A549 (cell line): ENCODE measurements around the gene LDLRAD4. TPM values are rescaled to one million over a fixed set of nuclear protein-coding genes. Genes with fewer than 3 reads are reported as not detected.

Experiments
- ATAC-seq, 2 experiments: fragments of 200-7000 bp in 1 of 2; fragments of >200 bp in 1 of 2; cut with Nextera tagmentation in 1 of 2; cut with Tn5 transposase in 1 of 2; 3 replicates each; pipeline versions ENCODE4 v1.8.0 to v1.9.1; 2018 to 2020; ENCODE audit warnings: mild to moderate bottlenecking in 1 of 2, moderate library complexity in 1 of 2
- CTCF ChIA-PET: fragments of 300-600 bp; sonication (Branson Sonifier 250); formaldehyde crosslinking; extraction: SDS; loops from one replicate; lab custom pipeline; 2021; ENCODE audit warnings: antibody characterized with exemption, inconsistent platforms; lab: Yijun Ruan, JAX
- POLR2A ChIA-PET: fragments of 350-600 bp; formaldehyde crosslinking; extraction: SDS; loops from one replicate; lab custom pipeline; 2021; ENCODE audit warnings: antibody characterized with exemption, inconsistent platforms; lab: Yijun Ruan, JAX
- DNase-seq, 2 experiments: peaks; one replicate each; pipeline versions ENCODE4 v3.0.0 to v3.0.0-alpha.2; 2011 to 2016; ENCODE audit warnings: low read depth in 1 of 2, low spot score in 1 of 2
- FAIRE-seq: peaks from 2 replicates; lab custom pipeline; 2011; peaks lifted over from hg19 to GRCh38; lab: Jason Lieb, UNC
- H3K27ac ChIP-seq, 2 experiments: fragments of >200 bp; sonication (Bioruptor Twin); formaldehyde crosslinking; 3 replicates each; pipeline ENCODE4 v1.5.1; 2016 to 2017
- H3K4me1 ChIP-seq: fragments of >200 bp; sonication (Bioruptor Twin); formaldehyde crosslinking; 3 replicates; pipeline ENCODE4 v1.6.1; 2016
- H3K4me2 ChIP-seq: fragments of >200 bp; sonication (Bioruptor Twin); formaldehyde crosslinking; 3 replicates; pipeline ENCODE4 v1.6.1; 2016
- H3K4me3 ChIP-seq: fragments of >200 bp; sonication (Bioruptor Twin); formaldehyde crosslinking; 3 replicates; pipeline ENCODE4 v1.5.1; 2016
- H3K9me3 ChIP-seq: fragments of >200 bp; sonication (Bioruptor Twin); formaldehyde crosslinking; 3 replicates; pipeline ENCODE4 v1.6.1; 2016
- CHD2 ChIP-seq: fragments of 150-350 bp; IDR thresholded peaks from 2 replicates; pipeline ENCODE4 v1.6.1; 2014; ENCODE audit warnings: low read length; ENCODE audit not compliant: partially characterized antibody
- ELK1 ChIP-seq: fragments of 150-350 bp; IDR thresholded peaks from 2 replicates; pipeline ENCODE4 v1.6.1; 2014; ENCODE audit warnings: low read depth, mild to moderate bottlenecking, low read length
- ESRRA ChIP-seq: fragments of 150-350 bp; IDR thresholded peaks from 2 replicates; pipeline ENCODE4 v1.6.1; 2014; ENCODE audit warnings: mild to moderate bottlenecking, low read length, borderline replicate concordance
- HDAC2 ChIP-seq: fragments of 200-600 bp; sonication (generic); IDR thresholded peaks from 2 replicates; pipeline ENCODE4 v1.6.1; 2016
- HEYL ChIP-seq: fragments of 250-450 bp; sonication (Bioruptor Pico); IDR thresholded peaks from 2 replicates; pipeline ENCODE4 v1.8.0; 2021; ENCODE audit warnings: mild to moderate bottlenecking, moderate library complexity
- HOXA7 ChIP-seq: fragments of 250-450 bp; sonication (Bioruptor Pico); IDR thresholded peaks from 2 replicates; pipeline ENCODE4 v1.5.0; 2020; ENCODE audit warnings: mild to moderate bottlenecking, moderate library complexity
- MYC ChIP-seq: IDR thresholded peaks from 2 replicates; pipeline ENCODE4 v1.6.1; 2012; ENCODE audit warnings: mild to moderate bottlenecking, inconsistent platforms, low read length, improper control_type of control experiment, borderline replicate concordance
- NR3C1 ChIP-seq: fragments of >200 bp; sonication (Bioruptor Twin); formaldehyde crosslinking; IDR thresholded peaks from 3 replicates; pipeline ENCODE4 v1.6.1; 2017
- REST ChIP-seq: fragments of 200-600 bp; sonication (generic); IDR thresholded peaks from 2 replicates; pipeline ENCODE4 v1.6.1; 2016; ENCODE audit warnings: antibody characterized with exemption, mild to moderate bottlenecking, moderate library complexity
- TFCP2L1 ChIP-seq: fragments of 250-450 bp; sonication (Bioruptor Pico); IDR thresholded peaks from 2 replicates; pipeline ENCODE4 v1.5.0; 2021; ENCODE audit warnings: mild to moderate bottlenecking
- WGBS: methylation state at CpG from one replicate; pipeline ENCODE4 v1.1.6; 2017; ENCODE audit errors: missing lambda C conversion rate; 5-methylcytosine and 5-hydroxymethylcytosine counted together
- polyA plus RNA-seq, 4 experiments: library from polyadenylated mRNA; depleted of rRNA in 3 of 4; stranded (reverse); fragments of >200 nt; fragmentation: RNase III in 1 of 4; extraction: RNeasy Plus Mini Kit Qiagen cat#74134 plus additional on column Dnase treatment in 1 of 4; gene quantifications; 2 replicates in 3 of 4; 3 replicates in 1 of 4; pipeline ENCODE4 v1.2.3, GENCODE V29; 2011 to 2017

LDLRAD4 gene
- polyA plus RNA-seq, 2 of the 4 experiments (the other 2 are of a cell fraction) = 5.2 to 7.6 TPM

DNA sequence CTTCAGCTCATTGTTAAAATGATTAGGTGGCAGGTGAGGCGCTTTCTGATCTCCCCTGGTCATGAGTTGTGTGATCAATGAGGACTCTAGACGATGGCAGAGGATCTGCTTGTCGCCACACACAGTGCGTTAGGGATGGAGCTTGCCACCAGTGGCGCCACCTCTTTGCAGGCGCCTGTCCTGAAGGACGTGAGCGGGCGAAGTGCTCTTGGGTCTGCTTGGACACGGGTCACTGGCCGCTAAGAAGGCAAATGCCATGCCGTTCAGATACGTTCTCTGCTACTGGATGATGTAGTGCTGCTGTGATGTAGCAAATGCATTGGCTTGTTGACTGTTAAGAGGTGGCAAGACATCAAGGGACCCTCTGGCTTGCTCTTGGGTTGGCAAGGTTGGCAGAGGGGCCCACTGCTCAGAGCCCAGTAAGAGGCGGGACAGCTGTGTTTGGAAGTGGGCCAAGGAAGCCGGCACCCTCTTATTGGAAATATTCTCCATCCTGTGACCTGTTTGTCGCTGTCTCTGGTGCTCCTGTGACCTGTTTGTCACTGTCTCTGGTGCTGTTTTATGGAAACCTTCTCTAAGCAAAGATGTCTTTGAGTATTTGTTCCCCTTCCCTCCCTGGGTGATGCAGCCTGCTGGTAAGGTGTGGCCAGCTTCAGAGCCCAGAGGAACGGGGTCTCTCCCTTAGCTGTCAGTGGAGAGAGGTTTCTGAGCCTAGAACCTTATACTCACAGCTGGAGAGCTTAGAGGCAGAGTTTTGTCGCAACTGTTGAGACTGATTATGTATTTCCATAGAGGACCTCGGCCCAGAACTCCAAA is 14.6 kb downstream of the LDLRAD4 start:
- FAIRE-seq = no peak
- TF ChIP-seq MYC (no peak), REST (no peak), CHD2 (no peak), HOXA7 (CRISPR knock-in tag) (no peak), ELK1 (no peak), HEYL (no peak)
- DNase-seq = no peak
- Histone ChIP-seq H3K9me3 (no peaks in the 10 kb centered on the region), H3K4me3 (no peak overlapping the region), H3K4me2 (no peak overlapping the region), H3K27ac (no peak overlapping the region), H3K4me1 (0 out of 3 replicates have a peak, but pooled peaks cover 3% of the 10 kb centered on the region)
- CTCF ChIA-PET = no interaction called here
- POLR2A ChIA-PET = no interaction called here
- WGBS = 78% methylated on average over 19 of the region's 19 CpGs
- ATAC-seq = no peak

DNA sequence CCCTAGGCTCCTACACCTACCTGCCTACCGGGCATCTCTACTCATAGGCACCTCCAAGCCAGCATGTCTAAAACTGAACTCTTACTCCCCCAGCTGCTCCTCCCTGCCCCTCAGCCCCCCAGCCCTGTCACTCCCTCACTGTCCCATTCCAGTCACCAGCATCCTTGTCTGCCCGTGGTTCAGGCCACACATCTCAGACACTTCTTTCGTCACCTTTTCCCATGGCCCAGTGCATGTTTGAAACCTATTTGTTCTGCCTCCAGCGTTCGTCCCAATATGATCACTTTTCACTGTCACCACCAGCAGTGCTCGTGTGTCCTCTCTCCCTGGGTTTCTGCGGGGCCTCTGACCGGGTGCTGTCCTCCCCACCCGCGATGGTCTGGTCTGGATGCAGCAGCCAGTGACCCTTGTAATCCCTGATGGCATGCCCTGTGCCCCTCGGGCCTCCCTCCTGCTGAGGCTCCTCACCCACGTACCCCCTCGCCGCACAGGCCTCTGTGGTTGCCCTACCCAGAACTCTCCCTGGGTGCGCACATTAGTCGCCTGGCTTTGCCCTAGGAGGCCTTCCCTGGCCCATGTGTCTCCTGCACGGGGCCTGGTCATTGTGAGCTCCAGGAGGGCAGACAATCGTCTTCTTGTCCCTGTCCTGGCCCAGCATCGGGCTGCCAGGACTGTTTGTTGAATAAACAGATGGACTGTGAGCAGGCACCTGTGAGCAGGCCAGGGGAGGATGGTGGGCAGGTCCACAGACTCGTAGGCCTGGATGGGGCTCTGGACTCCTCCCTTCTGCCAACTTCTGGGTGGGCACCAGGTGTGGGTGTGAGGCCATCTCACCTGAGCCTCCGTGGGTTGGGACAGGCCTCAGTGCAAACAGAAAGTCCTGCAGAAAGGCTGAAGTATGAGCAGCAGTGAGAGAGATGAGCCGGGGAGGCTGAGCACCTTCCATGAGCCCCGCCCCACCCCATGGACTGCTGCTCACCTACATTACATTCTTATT is 15.5 kb downstream of the LDLRAD4 start:
- H3K4me1 ChIP-seq = 0 out of 3 replicates have a peak, but pooled peaks cover 3% of the 10 kb centered on the region
- no peak for ATAC-seq
- H3K9me3 ChIP-seq = no peaks in the 10 kb centered on the region
- ChIA-PET POLR2A (no interaction called here), CTCF (no interaction called here)
- H3K4me2 ChIP-seq = no peak overlapping the region
- DNase-seq = no peak
- 73% methylated on average over 15 of the region's 23 CpGs for WGBS
- no peak for FAIRE-seq
- H3K4me3 ChIP-seq = no peak overlapping the region
- TF ChIP-seq ELK1 (no peak), HDAC2 (no peak), TFCP2L1 (CRISPR knock-in tag) (no peak), NR3C1 (no peak)
- TF ChIP-seq, all 56 proteins: peak for 0
- no peak overlapping the region for H3K27ac ChIP-seq

GRCh38 chr18:13235421-13235831 is 16.9 kb downstream of the LDLRAD4 start:
- Histone ChIP-seq H3K9me3 (no peaks in the 10 kb centered on the region), H3K4me2 (no peak overlapping the region; the same call in 2 of the 3 replicates), H3K27ac (no peak overlapping the region), H3K4me3 (no peak overlapping the region), H3K4me1 (0 out of 3 replicates have a peak, but pooled peaks cover 3% of the 10 kb centered on the region)
- FAIRE-seq (no peak), DNase-seq (no peak), ATAC-seq (no peak)
- POLR2A ChIA-PET = no interaction called here
- CTCF ChIA-PET = interaction anchor here (0.6 kb wide), 1 partner anchor 764 kb away, joined by 3 read pairs; no protein-coding TSS in a partner anchor
- TF ChIP-seq HDAC2 (no peak), ESRRA (no peak)
- WGBS = 66% methylated on average over 6 of the region's 6 CpGs
